LNCAP (cell line): ENCODE measurements around the gene GMDS.

Experiments used
- CTCF ChIP-seq: fragments of 450-650 bp; IDR thresholded peaks from 2 replicates; pipeline ENCODE4 v1.5.1; 2017; ENCODE audit warnings: mild to moderate bottlenecking

Gene GMDS

GRCh38 chr6:2118136-2118535, 127.3 kb downstream of the GMDS start:
- TF ChIP-seq CTCF: no peak

- no peak for TF ChIP-seq CTCF
Observed at GRCh38 chr6:2117447-2117846, 128.0 kb downstream of the GMDS start.

- no peak for TF ChIP-seq CTCF
Observed at GRCh38 chr6:2116496-2116895, 128.9 kb downstream of the GMDS start.

GRCh38 chr6:2114100-2114499, 131.3 kb downstream of the GMDS start:
- no peak for TF ChIP-seq CTCF

- TF ChIP-seq CTCF: no peak
Observed at GRCh38 chr6:2111162-2111677, 134.2 kb downstream of the GMDS start.

- no peak for TF ChIP-seq CTCF
Observed at GRCh38 chr6:2110504-2110903, 134.9 kb downstream of the GMDS start.

- no peak for TF ChIP-seq CTCF
Observed at GRCh38 chr6:2109796-2110195, 135.6 kb downstream of the GMDS start.

- no peak for TF ChIP-seq CTCF
Observed at GRCh38 chr6:2108700-2109306, 136.6 kb downstream of the GMDS start.
